ENCODE data around the gene MCOLN1. TPM values are rescaled to one million over a fixed set of nuclear protein-coding genes. Genes with fewer than 3 reads are reported as not detected.

Gene MCOLN1
- total RNA-seq, 4 donors from 2014 or later: 24.5 to 41.1 (median 31.9) TPM

GRCh38 chr19:7558667-7559066, 36.2 kb downstream of the MCOLN1 start:
- no peak for DNase-seq (ENCODE audit: low spot score)
- no peak for TF ChIP-seq CTCF (IDR thresholded peaks at IDR 0.05)
- no peak for ATAC-seq (ENCODE audit: low FRiP score)

- no peak for ATAC-seq (ENCODE audit: low FRiP score)
- no peak for DNase-seq (ENCODE audit: low spot score)
- TF ChIP-seq CTCF (IDR thresholded peaks at IDR 0.05): no peak
Observed at GRCh38 chr19:7559102-7559501, 36.7 kb downstream of the MCOLN1 start.

GRCh38 chr19:7560255-7560654, 37.8 kb downstream of the MCOLN1 start:
- DNase-seq (ENCODE audit: low spot score): no peak
- ATAC-seq (ENCODE audit: low FRiP score): no peak
- no peak for TF ChIP-seq CTCF (IDR thresholded peaks at IDR 0.05)

GRCh38 chr19:7561325-7561724, 38.9 kb downstream of the MCOLN1 start:
- ATAC-seq (ENCODE audit: low FRiP score) (no peak), DNase-seq (ENCODE audit: low spot score) (no peak)
- no peak for TF ChIP-seq CTCF (IDR thresholded peaks at IDR 0.05)

- ATAC-seq (ENCODE audit: low FRiP score) (no peak), DNase-seq (ENCODE audit: low spot score) (no peak)
- no peak for TF ChIP-seq CTCF (IDR thresholded peaks at IDR 0.05)
Observed at GRCh38 chr19:7562646-7563393, 40.4 kb downstream of the MCOLN1 start.

GRCh38 chr19:7564866-7565265, 42.4 kb downstream of the MCOLN1 start:
- TF ChIP-seq CTCF (IDR thresholded peaks at IDR 0.05): no peak
- no peak for ATAC-seq (ENCODE audit: low FRiP score)
- DNase-seq (ENCODE audit: low spot score): no peak

- TF ChIP-seq CTCF (IDR thresholded peaks at IDR 0.05): no peak
- ATAC-seq (ENCODE audit: low FRiP score): no peak
Observed at GRCh38 chr19:7565332-7565731, 42.9 kb downstream of the MCOLN1 start.

More at GRCh38 chr19:7565332-7565731, 42.9 kb downstream of the MCOLN1 start:
- DNase-seq (ENCODE audit: low spot score): no peak

Data from omental fat pad (tissue), 4 donors.